GM18870 (cell line): Measurements from ENCODE around the gene LBR.

Experiments used
- ATAC-seq: cut with Tn5 transposase; IDR thresholded peaks from one replicate; pipeline ENCODE4 v1.9.1; 2021; ENCODE audit warnings: moderate library complexity; ENCODE audit not compliant: unreplicated experiment

The LBR gene

DNA sequence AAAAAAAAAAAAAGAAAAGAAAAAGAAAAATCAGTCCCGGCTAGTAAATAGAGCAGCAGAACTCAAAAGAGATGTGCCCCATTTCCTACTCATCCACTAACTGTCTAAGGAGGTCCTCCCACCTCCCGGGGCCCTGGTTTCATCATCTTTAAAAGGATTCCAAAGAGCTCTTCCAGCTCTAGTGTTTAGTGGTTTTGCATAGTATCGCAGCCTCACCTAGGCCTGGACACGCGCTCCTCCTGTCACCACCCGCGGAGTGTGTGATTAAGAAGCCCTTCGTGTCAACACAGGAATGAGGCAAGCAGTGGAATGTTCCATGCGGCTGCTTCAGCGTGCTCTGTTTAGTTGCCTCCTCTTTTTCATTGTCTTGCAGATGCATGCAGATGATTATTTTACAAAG is 49.0 kb downstream of the LBR start:
- ATAC-seq, result no peak

DNA sequence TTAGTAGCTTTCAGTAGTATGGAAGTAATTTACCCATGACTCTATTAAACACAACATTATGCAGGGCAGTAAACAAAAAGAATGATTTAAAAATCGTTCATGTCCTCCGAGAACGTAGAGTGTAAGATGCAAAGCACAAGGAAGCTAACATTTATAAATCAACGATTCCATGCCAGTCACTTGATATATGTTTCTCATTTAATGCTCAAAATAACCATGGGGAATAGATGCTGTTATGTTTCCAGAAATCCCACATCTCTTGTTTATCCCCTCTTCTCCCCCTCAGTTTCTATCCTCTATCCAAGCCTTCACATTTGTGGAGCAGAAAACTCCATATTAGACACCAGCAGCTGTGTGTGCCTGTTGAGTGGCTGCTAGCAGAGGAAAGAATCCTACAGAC is 52.8 kb downstream of the LBR start:
- ATAC-seq, result no peak

DNA sequence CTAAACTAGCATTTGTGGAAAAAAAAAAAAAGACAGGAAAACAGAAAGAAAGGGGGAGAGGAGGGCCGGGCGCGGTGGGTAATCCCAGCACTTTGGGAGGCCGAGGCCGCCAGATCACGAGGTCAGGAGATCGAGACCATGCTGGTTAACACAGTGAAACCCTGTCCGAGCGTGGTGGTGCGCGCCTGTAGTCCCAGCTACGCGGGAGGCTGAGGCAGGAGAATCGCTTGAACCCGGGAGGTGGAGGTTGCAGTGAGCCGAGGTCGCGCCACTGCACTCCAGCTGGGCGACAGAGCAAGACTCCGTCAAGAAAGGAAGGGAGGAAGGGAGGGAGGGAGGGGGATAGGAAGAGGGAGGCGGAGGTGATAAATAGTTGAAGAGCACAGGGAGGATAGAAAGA is 54.7 kb downstream of the LBR start:
- ATAC-seq, result no peak

DNA sequence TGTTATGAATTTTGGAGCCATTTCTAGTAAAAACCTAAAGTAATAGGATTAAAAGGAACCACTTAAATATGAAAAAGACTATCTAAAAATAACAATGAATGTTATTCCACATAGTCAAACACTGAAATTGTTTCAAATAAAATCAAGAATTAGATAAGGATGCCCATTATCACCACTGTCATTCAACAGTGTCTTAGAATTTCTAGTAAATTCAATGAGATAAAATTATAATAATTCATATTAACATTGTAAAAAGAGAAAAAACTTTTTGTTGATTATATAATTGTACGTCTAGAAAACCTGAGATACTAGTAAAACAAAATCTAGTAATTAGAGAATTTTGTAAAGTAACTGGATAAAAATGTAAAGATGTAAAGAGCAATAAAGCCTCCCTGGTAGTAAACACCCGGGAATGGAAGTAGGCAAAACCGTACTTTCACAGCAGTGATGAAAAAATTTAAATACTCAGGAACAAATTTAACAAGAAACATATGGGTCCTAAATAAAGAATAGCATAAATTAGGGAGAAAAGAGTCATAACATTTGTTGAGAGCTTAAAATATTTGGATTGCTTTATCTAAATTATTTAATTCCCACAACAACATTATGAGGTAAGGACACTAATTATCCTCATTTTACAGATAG is 56.4 kb downstream of the LBR start:
- ATAC-seq, result no peak

DNA sequence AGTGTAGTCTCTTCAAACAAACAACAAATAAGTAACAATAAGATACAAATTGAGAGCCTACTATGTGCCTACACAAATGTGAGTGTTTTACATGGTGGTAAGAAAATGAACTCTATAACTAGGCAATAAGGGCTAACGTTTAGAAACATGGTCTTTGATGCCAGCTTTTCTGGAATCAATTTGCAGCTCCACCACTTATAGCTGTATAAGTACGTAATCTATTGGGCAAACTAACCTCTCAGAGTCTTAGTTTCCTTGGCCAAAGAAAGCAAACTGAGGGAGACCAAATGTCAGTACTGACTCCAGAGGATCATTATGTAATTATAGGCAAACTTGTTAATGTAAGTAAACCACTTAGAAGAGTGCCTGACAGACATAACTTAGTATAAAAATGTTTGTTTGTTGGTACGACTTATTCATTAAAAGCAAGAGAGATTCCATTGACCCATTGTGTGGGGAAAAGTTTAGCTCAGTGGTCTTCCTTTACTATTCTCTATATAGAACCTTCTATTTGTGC is 59.7 kb downstream of the LBR start:
- ATAC-seq, result no peak

DNA sequence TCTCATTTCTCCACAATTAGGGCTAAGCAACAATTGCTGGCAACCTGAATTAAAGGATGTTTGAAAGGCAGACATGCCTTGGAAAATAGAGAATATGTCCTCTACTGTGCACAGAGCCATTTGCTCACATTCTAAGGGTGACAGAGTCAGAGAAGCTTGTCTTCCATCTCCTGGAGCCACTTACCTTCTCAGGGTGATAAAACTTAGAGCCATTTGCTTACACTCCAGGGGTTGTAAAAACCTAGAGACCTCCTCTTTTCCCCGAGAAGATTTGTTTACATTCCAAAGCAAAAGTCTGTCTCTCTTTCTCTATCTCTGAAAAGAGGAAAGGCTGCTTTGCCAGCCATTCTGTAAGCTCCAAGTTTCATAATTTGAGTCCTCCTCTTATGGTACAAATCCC is 61.3 kb downstream of the LBR start:
- ATAC-seq, result no peak

DNA sequence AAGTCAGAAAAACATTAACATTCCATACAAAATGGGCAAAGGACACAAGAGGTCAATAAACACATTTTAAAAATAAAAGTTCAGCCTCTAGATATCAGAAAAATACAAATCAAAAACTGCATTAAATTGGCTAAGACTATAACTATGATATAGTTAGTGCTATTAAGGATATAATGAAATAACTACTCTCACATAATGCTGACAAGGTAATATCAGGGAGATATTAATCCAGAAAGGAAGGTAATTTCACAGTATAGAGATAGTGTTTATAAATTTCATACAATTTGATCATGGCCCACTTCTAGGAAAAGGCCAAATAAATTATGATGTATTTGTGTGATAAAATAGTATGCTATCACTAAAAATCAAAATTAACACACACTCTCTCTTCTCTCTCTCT is 61.8 kb downstream of the LBR start:
- ATAC-seq, result no peak

DNA sequence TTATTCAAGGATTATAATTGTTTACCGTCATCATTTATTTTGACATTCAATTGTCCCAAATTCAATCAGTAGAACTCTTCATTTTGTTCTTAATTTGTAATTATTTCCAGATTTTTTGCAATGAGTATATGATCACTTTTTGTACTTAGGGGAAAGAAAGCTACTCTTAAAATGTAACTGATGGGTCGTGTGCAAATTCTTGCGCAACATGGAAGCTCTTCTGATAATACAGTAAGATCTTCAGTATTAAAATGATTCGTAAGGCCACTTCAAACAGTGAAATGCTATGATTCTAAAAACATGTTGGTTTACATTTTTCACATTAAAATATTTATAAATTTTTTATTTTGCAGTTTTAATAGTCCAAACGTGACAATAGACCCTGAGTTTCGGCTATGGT is 63.4 kb downstream of the LBR start:
- no peak for ATAC-seq

DNA sequence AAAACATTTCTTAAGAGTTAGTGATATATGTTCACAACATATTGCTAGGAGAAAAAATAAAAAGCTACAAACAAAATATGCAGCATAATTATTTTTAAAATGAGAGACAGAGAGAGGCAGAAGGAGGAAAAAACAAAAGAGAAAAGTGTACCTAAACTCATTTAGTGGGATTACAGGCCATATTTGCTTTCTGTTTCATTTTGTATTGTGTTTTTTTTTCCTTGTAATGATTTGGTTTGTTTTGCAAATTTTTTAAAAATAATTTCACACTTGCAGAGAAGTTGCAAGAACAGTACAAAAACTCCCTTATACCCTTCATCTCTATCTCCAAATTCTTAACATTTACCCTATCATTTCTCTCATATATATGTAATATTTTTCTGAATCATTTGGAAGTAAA is 65.0 kb downstream of the LBR start:
- no peak for ATAC-seq

DNA sequence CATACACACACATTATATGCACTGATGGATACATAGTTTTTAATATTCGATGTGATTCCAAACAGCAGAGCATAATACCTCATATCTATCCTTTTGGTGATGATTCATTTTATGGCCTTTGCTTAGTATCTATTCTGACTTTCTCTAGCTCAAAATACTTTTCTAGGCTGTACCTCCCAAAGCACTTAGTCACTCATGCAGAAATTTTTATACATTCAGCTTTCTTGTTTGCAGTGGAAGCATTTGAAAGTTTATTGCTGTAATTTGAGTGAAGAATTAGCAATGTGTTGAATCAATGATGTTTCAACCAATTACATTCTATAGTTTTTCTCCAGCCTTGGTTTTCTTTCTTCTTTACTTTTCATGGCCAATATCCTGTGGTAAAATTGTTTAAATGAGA is 66.7 kb downstream of the LBR start:
- ATAC-seq, result no peak

DNA sequence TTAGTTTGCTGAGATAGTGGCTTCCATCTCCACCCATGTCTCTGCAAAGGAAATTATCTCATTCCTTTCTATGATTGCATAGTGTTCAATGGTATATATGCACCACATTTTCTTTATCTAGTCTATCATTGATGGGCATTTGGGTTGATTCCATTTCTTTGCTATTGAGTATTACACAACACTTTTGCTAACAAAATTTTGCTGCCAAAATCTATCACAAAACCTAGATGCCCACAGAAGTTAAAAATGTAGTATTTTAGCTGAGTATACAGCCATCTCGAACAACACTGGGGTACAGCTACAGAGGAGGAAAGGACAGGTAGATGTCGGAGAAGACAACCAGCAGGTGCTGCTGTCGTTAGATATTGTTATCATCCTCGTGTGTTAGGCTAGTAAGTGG is 67.7 kb downstream of the LBR start:
- no peak for ATAC-seq

DNA sequence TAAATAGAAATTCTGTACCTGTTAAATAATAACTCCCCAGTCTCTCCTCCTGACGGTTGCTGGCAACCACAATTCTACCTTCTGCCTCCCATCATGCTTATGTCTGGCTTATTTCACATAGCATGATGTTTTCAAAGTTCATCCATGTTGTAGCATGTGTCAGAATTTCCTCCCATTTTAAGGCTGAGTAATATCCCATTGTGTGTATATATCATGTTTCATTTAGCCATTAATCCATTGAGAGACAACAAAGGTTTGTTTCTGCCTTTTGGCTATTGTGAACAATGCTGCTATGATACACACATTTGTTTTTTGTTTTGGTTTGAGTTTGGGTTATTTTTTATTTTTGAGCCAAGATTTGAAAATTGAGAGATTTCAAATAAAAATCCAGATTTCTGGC is 72.0 kb downstream of the LBR start:
- ATAC-seq, result no peak

DNA sequence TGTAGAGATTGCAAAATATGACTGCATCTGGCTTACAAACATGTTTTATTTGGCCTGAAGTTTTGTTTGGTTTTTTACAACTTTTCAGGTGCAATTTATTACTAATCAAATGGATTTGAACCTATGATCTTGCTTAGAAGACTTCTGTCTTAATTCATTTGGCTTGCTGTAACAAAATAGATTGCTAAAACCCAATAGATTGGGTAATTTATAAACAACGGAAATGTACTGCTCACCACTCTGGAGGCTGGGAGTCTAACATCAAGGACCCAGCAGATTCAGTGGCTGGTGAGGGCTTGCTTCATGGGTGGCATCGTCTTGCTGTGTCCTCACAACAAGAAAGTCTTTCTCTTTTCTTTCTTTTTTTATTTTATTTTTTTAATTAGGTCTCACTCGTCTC is 72.9 kb downstream of the LBR start:
- ATAC-seq, result no peak
